ENCODE results near the gene HOXD12. TPM values are rescaled to one million over a fixed set of nuclear protein-coding genes. Genes with fewer than 3 reads are reported as not detected.

The HOXD12 gene, protein sequence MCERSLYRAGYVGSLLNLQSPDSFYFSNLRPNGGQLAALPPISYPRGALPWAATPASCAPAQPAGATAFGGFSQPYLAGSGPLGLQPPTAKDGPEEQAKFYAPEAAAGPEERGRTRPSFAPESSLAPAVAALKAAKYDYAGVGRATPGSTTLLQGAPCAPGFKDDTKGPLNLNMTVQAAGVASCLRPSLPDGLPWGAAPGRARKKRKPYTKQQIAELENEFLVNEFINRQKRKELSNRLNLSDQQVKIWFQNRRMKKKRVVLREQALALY
- total RNA-seq (not detected), polyA plus RNA-seq (not detected)
- long read RNA-seq, donor 1, result 0 reads
- long read RNA-seq, donor 2, result 0 reads
- long read RNA-seq, donor 3, result 0 reads
- long read RNA-seq, donor 4, result 0 reads

DNA sequence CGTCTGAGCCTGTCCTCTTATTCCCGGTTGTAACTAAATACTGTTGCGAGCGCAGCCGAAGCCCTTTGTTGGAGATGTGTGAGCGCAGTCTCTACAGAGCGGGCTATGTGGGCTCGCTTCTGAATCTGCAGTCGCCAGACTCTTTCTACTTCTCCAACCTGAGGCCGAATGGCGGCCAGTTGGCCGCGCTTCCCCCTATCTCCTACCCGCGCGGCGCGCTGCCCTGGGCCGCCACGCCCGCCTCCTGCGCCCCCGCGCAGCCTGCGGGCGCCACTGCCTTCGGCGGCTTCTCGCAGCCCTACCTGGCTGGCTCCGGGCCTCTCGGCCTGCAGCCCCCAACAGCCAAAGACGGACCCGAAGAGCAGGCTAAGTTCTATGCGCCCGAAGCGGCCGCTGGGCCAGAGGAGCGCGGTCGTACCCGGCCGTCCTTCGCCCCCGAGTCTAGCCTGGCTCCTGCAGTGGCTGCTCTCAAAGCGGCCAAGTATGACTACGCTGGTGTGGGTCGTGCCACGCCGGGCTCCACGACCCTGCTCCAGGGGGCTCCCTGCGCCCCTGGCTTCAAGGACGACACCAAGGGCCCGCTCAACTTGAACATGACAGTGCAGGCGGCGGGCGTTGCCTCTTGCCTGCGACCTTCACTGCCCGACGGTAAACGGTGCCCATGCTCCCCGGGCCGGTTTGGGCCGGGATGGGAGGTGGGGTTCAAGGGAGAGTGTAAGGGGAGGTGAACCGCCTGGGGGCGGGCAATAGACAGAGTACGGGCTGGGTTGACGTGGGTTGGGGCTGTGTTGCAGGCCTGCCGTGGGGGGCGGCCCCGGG, at the start of gene HOXD12:
HOXD12 (plus strand) TSS at position 68 of the 819 bp plus-strand sequence; CDS start at position 75, 7 bp downstream.
- Histone ChIP-seq H3K4me3 (ENCODE audit: low read length) (no peak within 1 kb of the TSS), H3K9me3 (ENCODE audit: control insufficient read depth, low read length) (no peaks in the 10 kb centered on the region), H3K27me3 (ENCODE audit: control insufficient read depth, insufficient read depth) (peaks cover 3% of the 10 kb centered on the region), H3K27ac (ENCODE audit: low read length) (no peak within 1 kb of the TSS), H3K4me1 (ENCODE audit: control insufficient read depth, insufficient read depth, low read length) (no peaks in the 10 kb centered on the region)
- 4% methylated on average over 70 of the region's 70 CpGs for WGBS
- intact Hi-C loops (cut with DNase I), result loop anchor here in 3 of 4 donors (5.0 to 10.0 kb wide), 3 partner anchors 415 to 728 kb away; no protein-coding TSS in a partner anchor
- ATAC-seq (no peak), DNase-seq (no peak)

DNA sequence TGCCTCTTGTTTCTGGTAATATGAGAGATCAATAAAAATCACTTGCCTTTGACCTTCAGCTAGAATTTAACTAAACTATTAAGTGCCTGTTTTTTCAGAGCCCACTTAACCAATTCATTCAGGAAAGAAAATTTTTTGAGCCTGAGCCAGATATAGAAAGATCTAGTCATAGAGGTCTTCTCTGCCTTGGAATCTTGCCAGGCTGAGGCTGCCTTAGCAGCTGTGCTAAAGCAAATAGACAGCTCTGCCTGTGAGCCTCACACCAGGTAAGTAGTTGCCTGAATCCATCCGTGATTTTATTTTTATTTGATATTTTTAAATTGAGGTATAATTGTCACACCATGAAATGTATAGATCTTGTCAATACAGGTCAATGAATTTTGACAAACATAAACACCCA, 43.2 kb upstream of the HOXD12 start:
- H3K4me1 ChIP-seq (ENCODE audit: control insufficient read depth, insufficient read depth, low read length), result no peaks in the 10 kb centered on the region
- WGBS, result 26% methylated on average over 1 of the region's 1 CpG
- H3K27ac ChIP-seq (ENCODE audit: low read length), result no peak overlapping the region
- no peak for ATAC-seq
- H3K9me3 ChIP-seq (ENCODE audit: control insufficient read depth, low read length), result no peaks in the 10 kb centered on the region
- H3K4me3 ChIP-seq (ENCODE audit: low read length), result no peak overlapping the region
- H3K27me3 ChIP-seq (ENCODE audit: control insufficient read depth, insufficient read depth), result no peaks in the 10 kb centered on the region
- intact Hi-C loops (cut with DNase I), result no loop called here
- DNase-seq, result no peak

DNA sequence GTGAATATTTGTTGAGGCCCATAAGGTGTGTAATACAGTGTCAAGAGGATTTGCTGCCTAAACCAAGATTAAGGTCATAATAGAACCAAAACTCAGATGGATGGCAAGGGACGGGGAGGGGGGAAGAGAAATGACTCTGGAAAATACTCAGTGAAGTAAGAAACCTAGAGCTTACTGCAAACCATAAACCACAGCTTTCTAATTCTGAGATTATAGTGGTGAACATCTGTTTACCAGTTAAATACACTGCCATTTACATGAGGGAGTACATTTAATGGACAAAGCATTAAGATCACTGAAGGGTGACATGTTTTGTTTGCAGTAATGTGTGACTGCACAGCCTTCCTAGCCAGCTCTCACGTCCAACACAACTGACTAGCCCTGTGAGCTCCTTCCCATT, 35.6 kb upstream of the HOXD12 start:
- 59% methylated on average over 2 of the region's 2 CpGs for WGBS
- Histone ChIP-seq H3K27ac (ENCODE audit: low read length) (no peak overlapping the region), H3K9me3 (ENCODE audit: control insufficient read depth, low read length) (no peaks in the 10 kb centered on the region), H3K4me3 (ENCODE audit: low read length) (no peak overlapping the region), H3K4me1 (ENCODE audit: control insufficient read depth, insufficient read depth, low read length) (peaks cover 2% of the 10 kb centered on the region), H3K27me3 (ENCODE audit: control insufficient read depth, insufficient read depth) (no peaks in the 10 kb centered on the region)
- DNase-seq (no peak), ATAC-seq (no peak)
- intact Hi-C loops (cut with DNase I), result no loop called here

DNA sequence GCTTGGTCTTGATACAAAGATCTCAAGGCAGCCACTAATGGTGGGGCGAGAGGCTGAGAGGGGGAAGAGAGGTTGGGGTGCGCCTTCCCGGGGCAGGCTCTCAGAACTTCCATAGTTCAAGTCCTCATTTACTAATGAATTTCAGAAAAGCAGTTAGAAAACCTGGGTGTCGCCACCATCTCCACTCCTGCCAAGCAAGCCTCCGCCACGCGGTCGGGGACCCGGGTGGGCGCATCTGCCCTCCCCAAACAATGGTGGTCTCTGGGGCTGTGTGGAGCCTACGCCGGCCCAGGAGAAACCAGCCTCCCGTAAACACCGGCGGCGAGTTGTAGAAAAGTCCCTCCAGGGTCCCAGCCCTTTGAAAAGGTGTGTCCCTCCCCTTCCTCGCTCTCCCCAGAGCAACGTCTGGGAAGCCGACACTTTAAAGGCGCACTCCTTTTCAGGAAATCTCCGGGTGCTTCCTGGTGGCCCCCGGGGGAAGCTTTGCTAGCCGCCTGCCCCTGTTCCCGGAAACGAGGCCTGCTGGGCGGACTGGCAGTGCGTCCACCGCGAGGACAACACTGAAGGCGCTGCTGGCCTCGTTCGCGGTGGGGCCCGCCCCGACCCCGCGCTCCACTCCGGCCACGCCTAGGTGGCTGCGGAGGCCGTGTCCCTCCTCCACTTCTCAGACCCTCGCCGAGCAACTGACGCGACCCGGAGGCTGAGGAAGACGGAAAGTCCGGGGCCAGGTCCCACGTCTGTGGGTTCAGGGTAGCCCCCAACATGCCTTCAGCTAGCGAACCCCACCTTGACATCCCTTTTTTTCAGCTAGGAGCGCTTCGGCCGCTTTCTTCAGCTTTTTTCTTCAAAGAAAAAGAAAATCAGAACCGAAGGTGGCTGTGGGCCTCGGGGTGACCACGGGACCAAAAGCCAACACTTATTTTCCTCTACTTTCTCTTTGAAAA, 32.7 kb upstream of the HOXD12 start:
- H3K27me3 ChIP-seq (ENCODE audit: control insufficient read depth, insufficient read depth), result no peaks in the 10 kb centered on the region
- ATAC-seq, result no peak
- 17% methylated on average over 56 of the region's 56 CpGs for WGBS

DNA sequence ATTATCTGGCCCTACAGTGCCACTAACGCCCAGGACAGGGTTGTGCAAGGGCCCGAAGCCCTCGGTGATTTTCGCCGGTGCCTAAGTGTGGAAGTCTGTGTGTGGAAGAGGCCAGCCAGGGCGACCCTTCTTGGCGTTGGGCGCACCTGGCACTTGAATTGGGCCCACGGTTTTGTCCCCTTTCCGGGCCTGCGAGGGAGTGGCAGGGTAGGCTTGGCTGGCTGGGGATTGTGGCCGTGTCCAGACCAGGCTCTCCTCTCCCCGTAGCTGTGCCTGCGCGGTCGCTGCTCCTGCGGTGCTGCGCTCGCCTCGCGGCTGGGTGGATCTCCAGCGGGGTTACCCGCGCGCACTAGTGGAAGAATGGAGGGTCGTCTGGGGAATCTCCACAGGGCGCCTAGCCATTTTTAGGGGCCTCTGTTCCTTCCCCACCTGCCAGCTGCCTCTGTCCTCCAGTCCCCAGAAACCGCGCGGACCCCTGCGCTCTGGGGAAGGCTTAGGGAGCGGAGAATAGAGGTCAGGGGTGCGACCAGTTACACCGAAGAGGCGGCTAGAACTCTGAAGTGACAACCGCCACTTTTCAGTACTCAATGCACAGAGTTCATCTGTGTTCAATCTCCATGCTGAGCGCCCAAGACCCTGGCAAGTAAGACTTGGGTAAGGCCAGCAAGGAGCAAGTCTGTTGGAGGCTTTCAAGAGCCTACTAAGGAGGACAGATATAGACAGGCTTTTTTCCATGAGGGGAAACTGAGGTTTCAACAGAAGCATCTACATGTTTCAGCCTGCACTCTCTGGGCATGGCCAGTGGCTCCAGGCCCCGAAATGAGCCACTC, 31.8 kb upstream of the HOXD12 start:
- 11% methylated on average over 38 of the region's 38 CpGs for WGBS
- DNase-seq, result no peak
- H3K27ac ChIP-seq (ENCODE audit: low read length), result no peak overlapping the region
- ATAC-seq, result peak in 1 of 2 donors; percentile 26
- peaks cover 2% of the 10 kb centered on the region for H3K4me1 ChIP-seq (ENCODE audit: control insufficient read depth, insufficient read depth, low read length)
- H3K27me3 ChIP-seq (ENCODE audit: control insufficient read depth, insufficient read depth), result no peaks in the 10 kb centered on the region
- no peaks in the 10 kb centered on the region for H3K9me3 ChIP-seq (ENCODE audit: control insufficient read depth, low read length)
- intact Hi-C loops (cut with DNase I), result no loop called here
- peak overlapping the region; percentile 43 for H3K4me3 ChIP-seq (ENCODE audit: low read length)

More for the DNA sequence above, 32.7 kb upstream of the HOXD12 start:
- H3K27ac ChIP-seq (ENCODE audit: low read length), result no peak overlapping the region
- H3K4me3 ChIP-seq (ENCODE audit: low read length), result peak overlapping the region; percentile 43
- no peaks in the 10 kb centered on the region for H3K9me3 ChIP-seq (ENCODE audit: control insufficient read depth, low read length)
- no peak for DNase-seq
- peaks cover 2% of the 10 kb centered on the region for H3K4me1 ChIP-seq (ENCODE audit: control insufficient read depth, insufficient read depth, low read length)
- intact Hi-C loops (cut with DNase I), result no loop called here

DNA sequence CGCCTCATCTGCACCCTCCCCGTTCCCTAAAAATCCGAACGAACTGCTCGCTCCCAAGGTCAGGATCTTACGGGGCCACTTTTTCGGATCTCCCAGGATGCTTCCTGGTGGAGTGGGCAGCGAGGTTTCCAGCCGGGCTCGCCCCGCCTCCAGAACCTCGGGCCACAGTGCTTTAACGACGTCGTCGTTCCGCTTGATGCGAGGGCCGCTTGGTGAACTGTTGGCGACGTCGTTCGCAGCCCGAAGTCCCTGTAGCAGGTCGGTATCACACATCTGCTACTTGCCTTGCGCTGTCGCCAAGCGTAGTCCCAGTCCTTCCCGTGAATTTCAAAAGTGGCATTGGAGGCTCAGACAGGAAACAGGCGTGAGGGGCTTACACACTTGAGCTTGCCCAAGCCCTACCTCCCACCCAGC, 31.2 kb upstream of the HOXD12 start:
- H3K4me1 ChIP-seq (ENCODE audit: control insufficient read depth, insufficient read depth, low read length), result peaks cover 2% of the 10 kb centered on the region
- intact Hi-C loops (cut with DNase I), result no loop called here
- peak overlapping the region; percentile 43 for H3K4me3 ChIP-seq (ENCODE audit: low read length)
- WGBS, result 5% methylated on average over 30 of the region's 30 CpGs
- no peak overlapping the region for H3K27ac ChIP-seq (ENCODE audit: low read length)
- no peak for ATAC-seq
- DNase-seq, result no peak
- H3K27me3 ChIP-seq (ENCODE audit: control insufficient read depth, insufficient read depth), result no peaks in the 10 kb centered on the region
- no peaks in the 10 kb centered on the region for H3K9me3 ChIP-seq (ENCODE audit: control insufficient read depth, low read length)

DNA sequence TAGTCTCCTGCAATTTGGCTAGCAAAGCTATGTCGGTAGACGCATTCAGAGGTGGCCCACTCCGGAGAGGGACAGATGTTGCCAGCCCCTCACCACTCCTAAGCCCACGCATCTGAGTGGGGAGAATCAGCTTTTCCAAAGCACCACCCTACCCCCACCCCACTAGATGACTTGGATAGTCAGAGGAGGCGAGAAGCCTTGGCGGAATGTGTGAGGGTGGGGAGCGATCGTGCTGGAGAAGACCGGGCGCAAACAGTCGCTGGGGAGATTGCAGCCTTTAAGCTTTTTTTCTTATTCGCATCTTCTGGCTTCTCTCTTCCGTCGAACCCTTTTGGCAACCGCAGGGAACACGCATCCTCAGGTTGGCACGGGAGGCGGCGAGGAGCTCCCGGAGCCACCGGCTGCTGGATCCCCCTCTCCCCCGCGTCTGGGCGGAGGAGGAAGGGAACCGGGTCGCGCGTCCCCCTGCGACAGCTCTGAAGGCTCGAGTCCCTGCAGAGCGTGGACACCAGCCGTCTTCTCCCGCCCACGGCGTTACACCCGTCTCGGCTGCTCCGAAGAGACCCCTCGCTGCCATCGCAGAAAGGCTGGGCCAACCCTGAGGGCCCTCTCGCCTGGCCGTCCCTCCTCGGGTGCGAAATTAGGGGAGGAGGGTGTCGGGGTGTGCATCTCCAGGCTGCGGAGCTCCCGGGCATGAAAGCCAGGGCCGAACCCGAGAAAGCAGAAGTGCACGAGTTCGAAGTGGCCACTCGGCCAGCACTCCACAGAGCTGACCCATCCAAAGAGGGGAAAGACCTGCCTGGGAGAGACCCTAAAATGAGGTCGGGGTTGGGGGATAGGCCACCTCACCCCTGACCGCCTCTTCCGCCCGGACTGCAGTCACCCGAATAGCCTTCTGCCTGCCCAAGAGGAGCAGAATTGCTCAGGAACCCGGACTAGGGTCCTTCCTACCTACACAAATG, 28.0 kb upstream of the HOXD12 start:
- DNase-seq (no peak), ATAC-seq (no peak)
- 11% methylated on average over 58 of the region's 58 CpGs for WGBS
- Histone ChIP-seq H3K9me3 (ENCODE audit: control insufficient read depth, low read length) (no peaks in the 10 kb centered on the region), H3K4me1 (ENCODE audit: control insufficient read depth, insufficient read depth, low read length) (peaks cover 2% of the 10 kb centered on the region), H3K27ac (ENCODE audit: low read length) (no peak overlapping the region), H3K27me3 (ENCODE audit: control insufficient read depth, insufficient read depth) (peaks cover 4% of the 10 kb centered on the region), H3K4me3 (ENCODE audit: low read length) (no peak overlapping the region)
- intact Hi-C loops (cut with DNase I), result no loop called here

DNA sequence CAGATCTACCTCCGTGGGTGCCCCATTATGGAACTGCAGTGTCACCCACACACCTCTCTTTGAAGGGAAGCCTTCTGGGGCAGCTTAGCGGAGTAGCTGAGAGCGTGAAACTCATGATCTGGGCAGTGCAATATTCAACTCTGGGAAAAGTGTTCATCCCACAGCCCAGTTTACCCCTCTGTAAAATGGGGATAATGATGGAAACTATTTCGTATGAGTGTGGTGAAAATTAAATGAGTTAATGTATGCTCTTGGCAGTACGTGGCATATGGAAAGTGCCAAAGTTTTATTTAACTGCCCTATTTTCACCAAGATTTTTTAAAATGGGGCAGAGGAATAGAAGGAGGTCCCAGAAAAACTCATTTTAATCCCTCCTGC, 27.3 kb upstream of the HOXD12 start:
- ATAC-seq, result no peak
- DNase-seq, result no peak
- peaks cover 9% of the 10 kb centered on the region for H3K27me3 ChIP-seq (ENCODE audit: control insufficient read depth, insufficient read depth)
- no peak overlapping the region for H3K27ac ChIP-seq (ENCODE audit: low read length)
- no peak overlapping the region for H3K4me3 ChIP-seq (ENCODE audit: low read length)
- no peaks in the 10 kb centered on the region for H3K9me3 ChIP-seq (ENCODE audit: control insufficient read depth, low read length)
- 34% methylated on average over 5 of the region's 5 CpGs for WGBS
- peaks cover 2% of the 10 kb centered on the region for H3K4me1 ChIP-seq (ENCODE audit: control insufficient read depth, insufficient read depth, low read length)
- intact Hi-C loops (cut with DNase I), result no loop called here

Data from right cardiac atrium (tissue), 5 donors.